ENCODE results near the gene OR5H15. TPM values are rescaled to one million over a fixed set of nuclear protein-coding genes. Genes with fewer than 3 reads are reported as not detected.

OR5H15 gene
- polyA plus RNA-seq, 1 donor, result not detected

Other genes starting within 250 kb of the OR5H15 start
- 38.2 TPM for gene RIOX2, start 194.3 kb upstream of the OR5H15 start, polyA plus RNA-seq (ENCODE audit: insufficient read length)
- gene GABRR3, start 131.4 kb upstream of the OR5H15 start, polyA plus RNA-seq (ENCODE audit: insufficient read length), result not detected
- not detected for gene OR5AC2, start 79.5 kb upstream of the OR5H15 start, polyA plus RNA-seq (ENCODE audit: insufficient read length)
- 0.03 TPM for gene OR5H1, start 36.0 kb upstream of the OR5H15 start, polyA plus RNA-seq (ENCODE audit: insufficient read length)
- not detected for gene OR5H14, start 19.2 kb upstream of the OR5H15 start, polyA plus RNA-seq (ENCODE audit: insufficient read length)
- gene OR5H6, start 97.5 kb downstream of the OR5H15 start, polyA plus RNA-seq (ENCODE audit: insufficient read length), result not detected
- not detected for gene OR5H2, start 115.8 kb downstream of the OR5H15 start, polyA plus RNA-seq (ENCODE audit: insufficient read length)
- gene OR5K4, start 187.2 kb downstream of the OR5H15 start, polyA plus RNA-seq (ENCODE audit: insufficient read length), result not detected
- not detected for gene OR5K3, start 224.0 kb downstream of the OR5H15 start, polyA plus RNA-seq (ENCODE audit: insufficient read length)